GM23248 (cell line): ENCODE data around the gene FOSL1. TPM values are rescaled to one million over a fixed set of nuclear protein-coding genes. Genes with fewer than 3 reads are reported as not detected.

Experiments
- DNase-seq: peaks from one replicate; pipeline ENCODE4 v3.0.0-alpha.2; 2015
- H2AFZ ChIP-seq: fragments of 200-600 bp; sonication (generic); 2 replicates; pipeline ENCODE4 v1.6.1; 2016; ENCODE audit warnings: antibody characterized with exemption
- H3F3A ChIP-seq: fragments of 200-600 bp; sonication (generic); 2 replicates; pipeline ENCODE4 v1.6.1; 2016; ENCODE audit warnings: mild to moderate bottlenecking, antibody characterized with exemption, mixed run types; ENCODE audit not compliant: insufficient read depth
- H3K27ac ChIP-seq: fragments of 200-600 bp; sonication (generic); 2 replicates; pipeline ENCODE4 v1.5.1; 2016; ENCODE audit warnings: mild to moderate bottlenecking
- H3K27me3 ChIP-seq: fragments of 200-600 bp; sonication (generic); replicated peaks from 2 replicates; pipeline ENCODE4 v1.6.1; 2016; ENCODE audit warnings: mild to moderate bottlenecking; ENCODE audit not compliant: insufficient read depth
- H3K36me3 ChIP-seq: fragments of 200-600 bp; sonication (generic); 2 replicates; pipeline ENCODE4 v1.6.1; 2016; ENCODE audit warnings: low read depth, mild to moderate bottlenecking
- H3K4me1 ChIP-seq: fragments of 200-600 bp; sonication (generic); 2 replicates; pipeline ENCODE4 v1.6.1; 2016; ENCODE audit warnings: mild to moderate bottlenecking; ENCODE audit not compliant: insufficient read depth
- H3K4me2 ChIP-seq: fragments of 200-600 bp; sonication (generic); one replicate; pipeline ENCODE4 v1.6.1; 2016; ENCODE audit warnings: mild to moderate bottlenecking; ENCODE audit not compliant: unreplicated experiment
- H3K4me3 ChIP-seq: fragments of 200-600 bp; sonication (generic); 2 replicates; pipeline ENCODE4 v1.5.1; 2016; ENCODE audit warnings: mild to moderate bottlenecking
- H3K79me2 ChIP-seq: fragments of 200-600 bp; sonication (generic); 2 replicates; pipeline ENCODE4 v1.6.1; 2016; ENCODE audit warnings: mild to moderate bottlenecking; ENCODE audit not compliant: insufficient read depth
- H3K9ac ChIP-seq: fragments of 200-600 bp; sonication (generic); 2 replicates; pipeline ENCODE4 v1.6.1; 2016; ENCODE audit warnings: mild to moderate bottlenecking
- H3K9me2 ChIP-seq: fragments of 200-600 bp; sonication (generic); 2 replicates; pipeline ENCODE4 v1.6.1; 2016; ENCODE audit warnings: mixed run types, mild to moderate bottlenecking, moderate library complexity; ENCODE audit not compliant: insufficient read depth
- H3K9me3 ChIP-seq: fragments of 200-600 bp; sonication (generic); one replicate; pipeline ENCODE4 v1.6.1; 2017; ENCODE audit warnings: low read depth
- H4K20me1 ChIP-seq: fragments of 200-600 bp; sonication (generic); 2 replicates; pipeline ENCODE4 v1.6.0; 2016; ENCODE audit not compliant: insufficient read depth
- EZH2 ChIP-seq: fragments of 200-600 bp; sonication (generic); IDR thresholded peaks from 2 replicates; pipeline ENCODE4 v1.6.1; 2018; ENCODE audit warnings: antibody characterized with exemption, mild to moderate bottlenecking; ENCODE audit not compliant: insufficient read depth, poor library complexity, severe bottlenecking
- EZH2phosphoT487 ChIP-seq: fragments of 200-600 bp; sonication (generic); IDR thresholded peaks from 2 replicates; pipeline ENCODE4 v1.6.1; 2018; ENCODE audit warnings: antibody characterized with exemption, moderate library complexity, mild to moderate bottlenecking, low read depth; ENCODE audit not compliant: insufficient read depth
- WGBS, 2 experiments: methylation state at CpG; one replicate each; pipeline ENCODE4 v1.1.6; 2015 to 2017; ENCODE audit warnings: low lambda C conversion rate in 2 of 2, low coverage in 1 of 2; ENCODE audit errors: missing lambda C conversion rate in 2 of 2; 5-methylcytosine and 5-hydroxymethylcytosine counted together
- in situ Hi-C: fragments of 300-500 bp; cut with MboI; formaldehyde crosslinking; loops from 2 replicates; pipeline ENCODE4 v1.15.0; 2020
- polyA plus RNA-seq: library from polyadenylated mRNA; unstranded; fragments of >200 nt; fragmentation: Nextera tagmentation; extraction: Ambion mirVana; gene quantifications from 2 replicates; pipeline ENCODE4 v1.2.1, GENCODE V29; 2016
- total RNA-seq: library from RNA; depleted of rRNA; stranded (reverse); fragments of >200 nt; shearing (Covaris generic); gene quantifications from 2 replicates; pipeline ENCODE4 v1.2.3, GENCODE V29; 2014

Gene FOSL1
- total and polyA plus RNA-seq, 2 experiments from 2014 or later = 88.9 to 105 TPM

DNA sequence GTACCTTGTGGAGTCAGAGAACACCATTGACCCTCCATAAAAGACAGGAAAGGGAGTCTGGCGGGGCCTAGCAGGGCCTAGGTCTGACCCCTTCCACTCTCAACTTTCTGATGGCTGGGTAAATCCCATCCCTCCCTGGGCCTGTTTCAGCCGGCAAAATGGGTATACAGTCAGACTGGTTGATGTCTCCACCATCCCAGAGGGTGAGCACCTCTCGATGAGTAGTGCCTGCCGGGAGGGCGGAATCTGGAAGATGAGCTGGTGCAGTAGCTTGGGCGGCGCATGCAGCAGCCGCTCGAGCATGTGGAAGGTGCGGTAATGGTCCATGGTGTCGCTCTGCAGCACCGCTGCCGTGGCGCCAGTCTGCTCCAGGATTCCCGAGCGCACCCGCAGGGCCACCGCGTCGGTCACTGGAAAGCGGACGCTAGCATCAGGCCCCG, 12.4 kb downstream of the FOSL1 start:
- H4K20me1 ChIP-seq = no peaks in the 10 kb centered on the region; the same call in 1 of the 2 replicates
- H3K4me2 ChIP-seq = peak overlapping the region; percentile 74
- peaks cover 23% of the 10 kb centered on the region; the same call in 1 of the 2 replicates for H3K36me3 ChIP-seq
- H3K4me1 ChIP-seq = peaks cover 31% of the 10 kb centered on the region
- no peaks in the 10 kb centered on the region for H3K9me2 ChIP-seq
- peaks cover 64% of the 10 kb centered on the region for H3K79me2 ChIP-seq
- H3K9me3 ChIP-seq = no peaks in the 10 kb centered on the region
- H3K4me3 ChIP-seq = peak overlapping the region; percentile 95
- WGBS, 2 experiments = 4 to 6% methylated on average over 23 of the region's 23 CpGs
- peak overlapping the region; percentile 99 for H3K27ac ChIP-seq
- H3K9ac ChIP-seq = peak overlapping the region; percentile 99
- H3F3A ChIP-seq = peaks cover 49% of the 10 kb centered on the region
- H2AFZ ChIP-seq = peak overlapping the region; percentile 76
- DNase-seq = peak; percentile 92
- no peaks in the 10 kb centered on the region for H3K27me3 ChIP-seq
- no peak for TF ChIP-seq EZH2
- TF ChIP-seq EZH2phosphoT487 = no peak
- in situ Hi-C loops = loop anchor here (10.0 kb wide), 1 partner anchor 97 kb away; no protein-coding TSS in a partner anchor

DNA sequence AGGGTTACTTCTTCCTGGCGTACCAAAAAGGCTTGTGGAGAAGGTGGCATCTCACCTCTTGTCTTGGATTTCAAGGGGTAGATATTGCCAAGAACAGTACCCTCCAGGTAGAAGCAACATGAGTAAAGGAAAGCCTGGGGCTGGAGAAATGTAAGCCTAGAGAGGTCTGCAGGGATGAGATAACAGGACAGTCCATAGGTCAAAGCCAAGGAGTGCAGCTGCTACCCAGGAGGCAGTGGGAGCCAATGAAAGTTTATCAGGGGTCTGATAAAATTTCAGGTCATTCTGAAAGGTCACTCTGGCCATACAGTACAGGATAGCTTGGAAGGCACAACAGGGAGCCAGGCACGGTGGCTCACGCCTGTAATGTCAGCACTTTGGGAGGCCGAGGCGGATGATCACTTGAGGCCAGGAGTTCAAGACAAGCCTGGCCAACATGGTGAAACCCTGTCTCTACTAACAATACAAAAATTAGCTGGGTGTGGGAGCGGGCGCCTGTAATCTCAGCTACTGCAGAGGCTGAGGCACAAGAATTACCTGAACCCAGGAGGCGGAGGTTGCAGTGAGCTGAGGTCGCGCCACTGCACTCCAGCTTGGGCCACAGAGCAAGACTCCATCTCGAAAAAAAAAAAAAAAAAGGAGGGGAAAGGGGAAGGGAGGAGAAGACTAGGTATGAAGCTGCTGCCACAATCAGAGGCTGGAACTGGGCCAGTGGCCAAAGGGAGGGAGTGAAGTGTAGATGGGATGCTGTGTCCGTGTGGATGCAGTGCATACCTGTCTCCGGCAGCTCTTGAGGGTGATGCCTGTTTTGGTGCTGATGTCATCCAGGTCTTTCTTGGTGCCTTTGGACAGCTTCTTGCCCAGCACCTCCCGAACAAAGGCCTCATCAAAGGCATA, 13.1 kb downstream of the FOSL1 start:
- WGBS, 2 experiments = 76 to 82% methylated on average over 14 of the region's 14 CpGs
- Histone ChIP-seq H3F3A (peaks cover 42% of the 10 kb centered on the region), H3K9me3 (no peaks in the 10 kb centered on the region), H2AFZ (no peak overlapping the region), H3K27ac (peak overlapping the region; percentile 99), H3K4me2 (peak overlapping the region; percentile 74), H3K27me3 (no peaks in the 10 kb centered on the region), H3K36me3 (peaks cover 17% of the 10 kb centered on the region; the same call in 1 of the 2 replicates), H3K9me2 (no peaks in the 10 kb centered on the region), H3K9ac (peak overlapping the region; percentile 99), H4K20me1 (no peaks in the 10 kb centered on the region), H3K79me2 (peaks cover 58% of the 10 kb centered on the region), H3K4me1 (peaks cover 25% of the 10 kb centered on the region), H3K4me3 (peak overlapping the region; percentile 95)
- TF ChIP-seq EZH2phosphoT487 (no peak), EZH2 (no peak)
- peak; percentile 29 for DNase-seq
- in situ Hi-C loops = loop anchor here (10.0 kb wide), 1 partner anchor 98 kb away; no protein-coding TSS in a partner anchor

DNA sequence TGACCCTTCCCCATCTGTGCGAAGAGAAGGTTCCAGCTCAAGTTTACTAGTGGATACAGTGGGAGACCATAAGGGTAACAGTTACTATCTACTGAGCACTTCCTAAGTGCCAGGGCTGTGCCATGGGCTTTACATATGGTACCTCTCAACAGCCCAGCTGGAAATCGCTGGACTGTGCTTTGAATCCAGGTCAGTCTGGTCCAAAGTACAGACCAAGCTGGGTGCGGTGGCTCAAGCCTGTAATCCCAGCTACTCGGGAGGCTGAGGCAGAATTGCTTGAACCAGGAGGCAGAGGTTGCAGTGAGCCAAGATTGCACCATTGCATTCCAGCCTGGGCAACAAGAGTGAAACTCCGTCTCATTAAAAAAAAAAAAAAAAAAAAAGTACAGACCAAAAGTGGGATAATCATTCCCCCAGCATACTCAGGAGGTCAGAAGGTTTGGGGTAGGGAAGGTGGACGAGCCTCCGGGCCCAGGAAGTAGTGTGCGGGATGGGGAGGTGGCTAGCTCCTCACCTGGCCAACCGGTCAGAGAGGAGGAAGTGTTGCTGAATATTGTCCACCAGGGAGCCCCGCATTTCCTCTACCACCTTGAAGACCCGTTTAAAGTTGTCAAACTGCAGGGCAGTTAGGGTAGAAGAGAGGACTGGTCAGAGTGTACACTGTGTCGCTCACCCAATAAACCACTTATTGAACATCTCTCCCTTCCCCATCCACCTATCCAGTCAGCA, 14.2 kb downstream of the FOSL1 start:
- Histone ChIP-seq H3K4me3 (no peak overlapping the region), H3K27me3 (no peaks in the 10 kb centered on the region), H3F3A (peaks cover 38% of the 10 kb centered on the region), H3K9me2 (no peaks in the 10 kb centered on the region), H3K27ac (no peak overlapping the region), H3K9ac (peak overlapping the region; percentile 99; the same call in 1 of the 2 replicates), H3K4me2 (peak overlapping the region; percentile 74), H3K9me3 (no peaks in the 10 kb centered on the region), H3K79me2 (peaks cover 48% of the 10 kb centered on the region), H2AFZ (no peak overlapping the region), H3K4me1 (peaks cover 23% of the 10 kb centered on the region), H3K36me3 (peaks cover 14% of the 10 kb centered on the region; the same call in 1 of the 2 replicates), H4K20me1 (no peaks in the 10 kb centered on the region)
- no peak for DNase-seq
- TF ChIP-seq EZH2 (no peak), EZH2phosphoT487 (no peak)
- in situ Hi-C loops = loop anchor here (10.0 kb wide), 1 partner anchor 99 kb away; no protein-coding TSS in a partner anchor
- WGBS, 2 experiments = 79 to 82% methylated on average over 12 of the region's 12 CpGs

- Histone ChIP-seq H3K9me3 (no peaks in the 10 kb centered on the region), H3K36me3 (peaks cover 14% of the 10 kb centered on the region; the same call in 1 of the 2 replicates), H4K20me1 (no peaks in the 10 kb centered on the region), H3K79me2 (peaks cover 48% of the 10 kb centered on the region), H3K9me2 (no peaks in the 10 kb centered on the region), H3K27me3 (no peaks in the 10 kb centered on the region), H3K4me3 (no peak overlapping the region), H3K27ac (no peak overlapping the region), H3K4me2 (no peak overlapping the region), H3K4me1 (peaks cover 23% of the 10 kb centered on the region), H3K9ac (no peak overlapping the region), H2AFZ (no peak overlapping the region), H3F3A (peaks cover 38% of the 10 kb centered on the region)
- TF ChIP-seq EZH2 (no peak), EZH2phosphoT487 (no peak)
- in situ Hi-C loops = loop anchor here (10.0 kb wide), 1 partner anchor 100 kb away; no protein-coding TSS in a partner anchor
- WGBS, 2 experiments = 95% methylated on average over 7 of the region's 7 CpGs
- DNase-seq = no peak
These were observed 15.0 kb downstream of the FOSL1 start for GRCh38 chr11:65885231-65885630.
